KOPT-K1 (cell line): Measurements from ENCODE around the gene ADAM12.

Experiments used
- H3K27ac ChIP-seq: fragments of 200-600 bp; sonication (generic); 2 replicates; pipeline ENCODE4 v1.5.1; 2016; ENCODE audit warnings: antibody characterized with exemption, mild to moderate bottlenecking, low read depth, low read length; ENCODE audit not compliant: poor library complexity, severe bottlenecking
- H3K36me3 ChIP-seq: fragments of 200-600 bp; sonication (generic); 2 replicates; pipeline ENCODE4 v1.5.1; 2017; ENCODE audit warnings: antibody characterized with exemption, mild to moderate bottlenecking, low read length, moderate library complexity; ENCODE audit not compliant: insufficient read depth
- H3K9me3 ChIP-seq: fragments of 200-600 bp; sonication (generic); 2 replicates; pipeline ENCODE4 v1.5.1; 2017; ENCODE audit warnings: antibody characterized with exemption, low read length, mild to moderate bottlenecking; ENCODE audit not compliant: insufficient read depth, poor library complexity, severe bottlenecking

ADAM12 gene

DNA sequence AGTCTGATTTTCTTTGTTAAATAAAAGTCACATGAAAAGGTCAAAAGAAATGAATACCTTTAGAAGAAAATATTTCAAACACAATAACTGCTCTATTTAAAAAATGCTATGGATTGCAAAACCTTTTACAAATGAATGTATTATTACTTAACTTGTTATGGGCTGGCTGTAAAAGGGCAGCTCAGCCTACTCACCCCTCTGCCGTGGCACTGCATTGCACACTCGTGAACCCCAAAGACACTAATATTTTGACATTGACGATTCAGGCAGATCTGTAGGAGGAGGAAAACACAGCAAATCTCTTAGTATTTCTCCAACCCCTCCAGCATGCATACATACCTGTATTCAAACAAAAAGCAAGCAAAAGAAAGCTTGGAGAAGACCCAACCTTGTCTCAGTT lies 342.4 kb downstream of the ADAM12 start:
- Histone ChIP-seq H3K36me3 (no peaks in the 10 kb centered on the region), H3K27ac (no peak overlapping the region), H3K9me3 (no peaks in the 10 kb centered on the region)

DNA sequence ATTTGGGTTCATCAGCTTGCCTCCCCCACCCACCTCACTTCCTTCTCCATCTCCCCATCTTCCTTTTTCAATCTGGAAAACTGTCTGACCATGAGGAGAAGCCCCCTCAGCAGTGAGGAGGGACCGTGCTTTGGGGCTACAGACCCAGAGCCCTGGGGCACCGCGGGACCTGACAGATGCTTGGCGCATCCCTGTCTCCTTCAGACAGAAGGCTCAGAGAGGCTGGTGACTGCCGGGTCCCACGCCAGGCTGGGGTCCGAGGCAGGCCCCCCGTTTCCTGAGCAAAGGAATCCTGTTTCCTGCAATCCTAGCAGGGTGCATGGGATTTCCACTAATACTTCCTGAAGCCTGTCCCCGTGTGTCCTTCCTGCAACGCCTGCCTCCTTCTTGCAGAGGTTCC lies 344.9 kb downstream of the ADAM12 start:
- H3K9me3 ChIP-seq = no peaks in the 10 kb centered on the region
- H3K27ac ChIP-seq = no peak overlapping the region
- no peaks in the 10 kb centered on the region for H3K36me3 ChIP-seq

DNA sequence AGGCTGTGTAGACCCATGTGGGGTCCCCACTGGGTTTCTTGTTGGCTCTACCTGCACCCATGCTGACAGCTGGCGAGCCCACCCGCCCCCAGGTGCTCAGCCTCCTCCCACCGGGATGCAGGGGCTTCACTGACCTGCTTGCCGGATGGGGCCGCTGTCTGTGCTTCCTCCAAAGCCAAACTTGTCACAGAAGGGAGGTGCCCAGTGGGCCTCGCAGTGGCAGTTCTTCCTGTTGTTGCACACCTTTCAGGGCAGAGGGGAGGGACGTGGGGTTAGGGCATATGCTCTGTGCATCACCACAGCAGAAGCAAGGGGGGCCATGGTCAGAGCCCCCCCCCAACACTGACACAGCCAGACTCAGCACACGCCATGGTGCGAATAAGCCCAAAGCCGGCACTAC lies 345.4 kb downstream of the ADAM12 start:
- Histone ChIP-seq H3K27ac (no peak overlapping the region), H3K9me3 (no peaks in the 10 kb centered on the region), H3K36me3 (no peaks in the 10 kb centered on the region)

DNA sequence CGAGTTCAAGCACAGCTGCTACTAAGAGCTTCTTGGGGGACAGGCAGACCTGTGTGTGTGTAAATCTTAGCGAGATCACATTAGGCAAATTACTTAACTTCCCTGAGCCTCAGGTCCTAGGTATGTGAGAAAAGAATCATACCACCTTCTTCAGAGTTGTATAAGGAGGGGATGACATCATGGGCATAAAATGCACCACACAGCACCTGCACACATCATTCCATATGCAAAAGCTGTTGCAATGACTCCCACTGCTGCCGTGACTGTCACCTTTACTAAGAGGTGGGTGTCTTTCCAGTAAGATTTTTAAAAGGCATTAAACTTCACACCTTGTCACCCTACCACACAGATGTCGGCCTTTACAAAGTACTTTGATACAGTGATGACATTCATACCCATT lies 345.9 kb downstream of the ADAM12 start:
- H3K27ac ChIP-seq = no peak overlapping the region
- H3K36me3 ChIP-seq = no peaks in the 10 kb centered on the region
- no peaks in the 10 kb centered on the region for H3K9me3 ChIP-seq

DNA sequence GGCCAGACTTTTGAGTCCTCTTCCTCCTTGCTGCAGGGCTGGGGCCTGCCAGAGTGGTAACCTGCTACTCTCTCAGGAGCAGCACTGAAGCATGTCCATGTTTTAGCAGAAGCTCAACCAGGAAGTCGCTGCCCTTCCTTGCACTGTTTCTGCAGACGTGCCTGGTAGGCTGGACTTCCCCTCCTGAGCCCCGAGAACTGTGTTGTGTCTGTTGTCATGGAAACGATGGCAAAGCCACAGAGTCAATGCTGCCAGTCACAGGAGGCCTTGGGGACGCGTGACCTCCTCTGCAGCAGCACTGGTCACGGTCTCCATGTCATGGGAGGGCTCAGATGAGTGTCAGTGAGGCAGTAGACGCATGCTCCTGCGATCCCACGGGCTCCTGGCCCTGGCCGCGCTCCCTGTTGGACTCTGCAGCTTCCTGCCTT lies 346.5 kb downstream of the ADAM12 start:
- Histone ChIP-seq H3K36me3 (no peaks in the 10 kb centered on the region), H3K9me3 (no peaks in the 10 kb centered on the region), H3K27ac (no peak overlapping the region)

DNA sequence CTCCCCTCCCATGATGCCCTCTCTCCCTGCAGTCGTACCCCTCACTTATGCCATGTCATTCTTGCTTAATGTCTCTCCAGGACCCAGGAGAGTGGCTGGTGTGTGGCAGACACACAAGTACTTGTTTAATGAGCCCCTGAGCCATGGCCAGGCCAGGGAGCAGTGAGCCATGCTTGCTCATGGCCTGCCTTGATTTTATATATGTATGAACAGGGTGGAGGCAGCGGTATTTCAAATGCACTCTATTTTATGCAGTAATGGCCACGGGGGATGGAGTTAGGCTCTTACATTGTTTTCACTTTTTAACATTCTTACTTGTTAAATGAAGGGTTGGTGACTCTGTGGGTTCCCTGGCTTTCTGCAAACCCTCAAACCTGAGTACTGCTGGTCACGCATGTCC lies 347.2 kb downstream of the ADAM12 start:
- Histone ChIP-seq H3K27ac (no peak overlapping the region), H3K36me3 (no peaks in the 10 kb centered on the region), H3K9me3 (no peaks in the 10 kb centered on the region)

DNA sequence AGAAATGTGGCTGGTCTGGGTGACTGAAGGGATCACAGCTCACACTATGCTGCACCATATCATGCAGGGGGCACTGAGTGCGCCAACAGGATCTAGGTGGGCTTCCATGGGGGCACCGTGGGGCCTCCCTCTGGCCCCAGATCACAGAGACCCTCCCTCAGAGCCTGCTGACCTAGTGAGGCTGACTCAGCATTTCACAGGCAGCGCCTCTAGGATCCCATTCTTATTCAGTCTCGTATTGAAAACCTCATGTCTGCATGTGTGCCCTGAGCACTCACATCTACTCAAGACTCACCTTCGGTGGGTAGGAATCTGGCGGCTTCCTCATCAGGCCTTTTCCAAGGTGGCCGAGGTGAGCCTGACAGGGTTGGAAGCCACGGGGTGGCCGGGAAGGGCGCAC lies 350.3 kb downstream of the ADAM12 start:
- Histone ChIP-seq H3K9me3 (peaks cover 8% of the 10 kb centered on the region), H3K27ac (no peak overlapping the region), H3K36me3 (no peaks in the 10 kb centered on the region)

DNA sequence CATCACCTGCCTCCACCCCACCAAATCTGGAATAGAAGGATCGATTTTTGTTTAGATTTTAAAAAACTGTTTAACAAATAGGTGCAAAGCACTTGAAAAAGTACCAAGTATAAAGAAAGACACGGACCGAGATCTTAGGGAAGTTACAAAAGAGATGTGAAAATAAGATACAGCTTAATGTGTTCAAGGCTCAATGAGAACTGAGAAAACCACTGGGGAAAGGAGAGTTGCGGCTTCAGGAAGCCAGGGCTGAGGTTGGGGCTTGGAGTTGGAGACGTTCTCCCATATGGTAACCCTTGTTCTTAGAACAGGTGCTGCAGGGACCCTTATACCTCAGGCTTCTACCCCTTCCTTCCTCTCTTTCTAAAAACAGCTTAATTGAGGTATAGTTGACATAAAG lies 351.8 kb downstream of the ADAM12 start:
- H3K9me3 ChIP-seq = peaks cover 8% of the 10 kb centered on the region
- H3K27ac ChIP-seq = no peak overlapping the region
- H3K36me3 ChIP-seq = no peaks in the 10 kb centered on the region

DNA sequence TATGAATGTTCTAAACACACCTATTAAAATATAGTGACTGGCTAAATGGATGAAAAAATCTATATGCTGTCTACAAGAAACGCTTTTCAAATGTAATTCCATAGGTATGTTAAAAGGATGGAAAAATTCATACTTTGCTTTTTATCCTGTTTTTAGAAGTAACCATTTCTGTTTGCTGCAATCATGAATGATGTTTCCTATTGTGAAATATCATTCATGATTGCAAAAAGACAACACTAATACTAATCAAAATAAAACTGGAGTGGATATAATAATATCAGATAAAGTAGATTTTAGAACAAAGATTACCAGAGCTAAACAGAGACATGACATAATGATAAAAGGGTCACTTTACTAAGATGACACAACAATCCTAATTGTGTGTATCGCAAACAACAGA lies 353.7 kb downstream of the ADAM12 start:
- Histone ChIP-seq H3K9me3 (peaks cover 8% of the 10 kb centered on the region), H3K27ac (no peak overlapping the region), H3K36me3 (no peaks in the 10 kb centered on the region)

DNA sequence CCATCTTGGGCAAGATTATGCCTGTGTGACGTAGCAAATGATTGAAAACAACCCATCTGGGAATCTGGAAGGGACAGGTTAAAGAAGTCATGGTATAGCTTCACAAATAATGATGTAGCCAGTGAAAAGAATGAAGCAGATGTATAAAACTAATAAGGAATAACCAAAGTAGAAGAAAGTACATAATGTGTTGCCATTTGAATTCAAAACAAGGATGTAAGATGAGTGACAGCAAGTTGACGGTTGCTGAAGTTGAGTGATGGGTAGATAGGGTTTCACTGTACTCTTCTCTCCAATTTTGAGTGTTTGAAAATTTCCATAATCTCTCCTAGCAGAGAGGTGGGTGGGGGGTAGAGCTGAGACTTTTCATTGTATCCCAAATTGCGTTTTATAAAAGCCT lies 358.3 kb downstream of the ADAM12 start:
- Histone ChIP-seq H3K9me3 (peaks cover 8% of the 10 kb centered on the region), H3K27ac (no peak overlapping the region), H3K36me3 (no peaks in the 10 kb centered on the region)

DNA sequence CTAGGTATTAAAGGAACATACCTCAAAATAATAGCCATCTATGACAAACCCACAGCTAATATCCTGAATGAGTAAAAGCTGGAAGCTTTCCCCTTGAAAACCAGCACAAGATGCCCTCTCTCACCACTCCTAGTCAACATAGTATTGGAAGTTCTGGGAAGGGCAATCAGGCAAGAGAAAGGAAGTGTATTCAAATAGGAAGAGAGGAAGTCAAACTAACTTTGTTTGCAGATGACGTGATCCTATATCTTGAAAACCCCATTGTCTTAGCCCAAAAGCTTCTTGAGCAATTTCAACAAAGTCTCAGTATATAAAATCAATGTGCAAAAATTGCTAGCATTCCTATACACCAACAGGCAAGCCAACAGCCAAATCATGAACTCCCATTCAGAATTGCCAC lies 360.6 kb downstream of the ADAM12 start:
- H3K36me3 ChIP-seq = no peaks in the 10 kb centered on the region
- no peak overlapping the region for H3K27ac ChIP-seq
- H3K9me3 ChIP-seq = no peaks in the 10 kb centered on the region

DNA sequence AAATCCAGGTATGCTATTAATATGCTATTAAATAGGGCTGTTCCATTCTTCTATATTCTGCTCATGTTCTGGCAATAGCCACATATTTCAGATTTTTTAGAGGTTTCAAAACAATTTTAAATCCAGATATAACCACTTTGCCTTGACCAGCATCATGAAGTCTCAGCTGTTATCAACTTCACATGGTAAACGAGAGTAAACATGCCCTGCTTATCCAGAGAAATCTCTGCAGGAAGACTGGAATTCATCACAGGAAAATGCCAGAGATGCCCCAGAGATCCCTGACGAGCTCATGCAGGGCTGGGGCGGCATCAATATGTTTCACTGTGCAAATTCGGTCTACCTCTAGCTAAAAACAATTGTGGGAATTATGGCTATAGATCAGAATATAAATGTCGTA lies 365.4 kb downstream of the ADAM12 start:
- Histone ChIP-seq H3K36me3 (no peaks in the 10 kb centered on the region), H3K9me3 (no peaks in the 10 kb centered on the region), H3K27ac (no peak overlapping the region)

DNA sequence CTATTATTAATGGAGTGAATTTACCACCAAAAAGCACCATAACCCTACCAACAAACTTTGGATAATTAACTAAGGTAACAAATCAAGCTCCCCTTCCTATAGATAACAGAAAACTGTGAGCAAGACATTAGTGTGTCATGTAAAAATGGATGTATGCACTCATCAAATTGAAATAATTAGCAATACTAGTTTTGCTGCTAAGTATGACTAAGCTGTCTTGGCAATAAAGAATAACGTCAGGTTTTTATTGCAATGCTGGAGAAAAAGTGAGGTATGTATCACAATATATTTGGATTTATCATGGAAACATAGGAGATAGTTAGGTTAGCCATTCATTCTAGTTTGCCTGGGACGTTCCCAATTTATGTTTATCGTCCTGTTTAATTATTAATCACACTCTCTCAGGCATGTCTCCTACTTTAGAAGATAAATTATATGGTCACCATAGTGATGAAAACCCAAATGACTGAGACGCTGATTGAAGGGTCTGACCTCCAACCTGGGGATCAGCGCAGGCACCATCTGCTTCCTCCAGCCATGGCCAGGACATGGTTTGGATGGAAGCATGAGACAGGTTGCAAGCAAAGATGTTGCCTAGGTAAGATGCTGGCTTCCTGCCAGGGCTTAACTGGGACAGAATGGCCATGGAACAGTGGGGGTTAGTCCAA lies 366.3 kb downstream of the ADAM12 start:
- Histone ChIP-seq H3K9me3 (no peaks in the 10 kb centered on the region), H3K27ac (no peak overlapping the region), H3K36me3 (no peaks in the 10 kb centered on the region)

DNA sequence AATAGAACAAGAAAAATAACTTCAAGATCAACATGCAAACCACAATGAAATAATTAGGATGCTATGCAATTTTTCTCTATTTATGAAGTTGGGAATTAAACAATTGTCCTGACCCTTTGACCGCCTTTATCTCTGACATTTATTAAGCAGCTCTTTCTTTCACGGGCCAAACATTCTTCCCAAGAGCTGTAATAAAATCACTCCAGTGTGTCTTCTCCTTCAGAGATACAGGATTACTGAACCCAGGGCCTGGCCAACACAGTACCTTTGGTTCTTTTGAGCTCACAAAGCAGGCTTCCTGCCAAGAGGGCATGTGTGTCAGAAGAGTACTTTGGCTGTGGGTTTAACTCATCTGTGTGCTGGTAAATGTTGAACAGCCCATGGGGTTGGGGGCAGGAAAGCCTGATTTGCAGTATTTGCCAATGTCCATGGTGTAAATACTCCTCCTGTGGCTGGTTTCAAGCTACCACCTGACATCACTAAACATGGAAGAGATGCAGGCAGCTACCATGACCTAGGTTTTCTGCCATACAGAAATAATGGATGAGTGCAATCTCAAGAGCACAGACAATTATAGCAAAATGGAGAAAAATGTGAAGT lies 370.2 kb downstream of the ADAM12 start:
- no peaks in the 10 kb centered on the region for H3K36me3 ChIP-seq
- H3K27ac ChIP-seq = no peak overlapping the region
- H3K9me3 ChIP-seq = no peaks in the 10 kb centered on the region

DNA sequence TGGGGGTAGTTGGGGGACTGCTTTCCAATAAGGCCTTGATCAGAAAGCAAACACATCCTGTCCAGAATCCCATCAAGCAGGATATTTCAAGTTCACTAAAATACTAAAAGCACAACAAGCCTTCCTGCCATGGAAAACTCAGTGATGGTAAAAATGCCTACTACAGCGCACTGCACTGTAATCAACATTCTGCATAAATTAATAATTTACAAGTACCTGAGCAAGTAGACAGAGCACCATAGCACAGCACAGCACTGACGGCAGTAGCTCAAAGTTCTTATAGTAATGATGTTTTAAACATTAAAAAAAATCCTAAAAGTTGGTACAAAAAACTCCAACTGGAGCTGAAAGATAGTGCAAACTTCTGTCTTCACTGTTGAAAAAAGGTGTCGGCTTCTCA lies 371.4 kb downstream of the ADAM12 start:
- Histone ChIP-seq H3K9me3 (no peaks in the 10 kb centered on the region), H3K36me3 (no peaks in the 10 kb centered on the region), H3K27ac (no peak overlapping the region)

DNA sequence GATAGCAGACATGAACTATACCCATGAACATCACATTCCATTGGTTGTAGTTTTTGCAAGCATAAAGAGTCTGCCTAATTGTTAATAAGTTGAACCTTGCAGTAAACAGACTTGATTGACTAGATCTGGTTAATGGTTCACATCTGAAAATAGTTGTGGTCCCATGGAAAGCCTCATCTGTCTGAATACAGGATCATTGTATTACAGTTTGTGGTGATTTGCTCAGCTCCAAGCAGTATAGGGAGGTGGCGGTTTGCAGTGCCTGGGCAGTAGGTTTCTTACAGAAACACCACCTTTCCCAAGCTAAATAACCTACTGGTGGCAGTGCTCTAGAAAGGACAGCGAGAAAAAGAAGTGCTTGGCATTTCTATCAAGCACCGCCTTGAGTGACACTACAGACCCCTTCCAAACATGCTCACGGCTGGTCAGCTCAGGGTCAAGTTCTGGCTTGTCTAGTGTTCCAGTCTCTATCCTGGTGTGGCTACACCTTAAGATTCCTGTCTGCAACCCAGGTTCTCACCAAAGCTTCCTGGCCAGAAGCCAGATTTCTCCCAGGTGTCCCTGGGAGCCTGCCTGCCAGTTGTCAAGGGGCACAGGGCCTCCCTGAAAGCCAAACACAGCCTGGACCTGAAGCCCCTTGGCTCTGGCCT lies 372.0 kb downstream of the ADAM12 start:
- no peak overlapping the region for H3K27ac ChIP-seq
- H3K9me3 ChIP-seq = no peaks in the 10 kb centered on the region
- no peaks in the 10 kb centered on the region for H3K36me3 ChIP-seq
